Activated CD4-positive, alpha-beta T cell treated with anti-CD3 and anti-CD28 coated beads for 36 hours (primary cell): ENCODE measurements around the gene RARG. TPM values are rescaled to one million over a fixed set of nuclear protein-coding genes. Genes with fewer than 3 reads are reported as not detected.
"Not testable (repeated sequence)": the region's sequence is repeated elsewhere in the genome, so short reads cannot be mapped to it uniquely, and the experiment has no call there.

Experiments used
- ATAC-seq: fragments of 200-7000 bp; cut with Tn5 transposase; one replicate; pipeline ENCODE4 v1.10.0; 2021; ENCODE audit warnings: mild to moderate bottlenecking, moderate library complexity
- CTCF ChIA-PET: fragments of 350-600 bp; sonication (Branson Sonifier 250); formaldehyde crosslinking; loops from one replicate; lab custom pipeline; 2021; ENCODE audit warnings: antibody characterized with exemption; lab: Charles Lee
- POLR2A ChIA-PET: fragments of 350-600 bp; sonication (Branson Sonifier 250); formaldehyde crosslinking; loops from one replicate; lab custom pipeline; 2021; ENCODE audit warnings: antibody characterized with exemption, inconsistent platforms; lab: Charles Lee
- DNase-seq: peaks from one replicate; pipeline ENCODE4 v3.0.0-alpha.2; 2020
- H3K27ac Mint-ChIP-seq: one replicate; pipeline ENCODE4 v1.8.0; 2021; ENCODE audit warnings: mixed read lengths
- H3K27me3 Mint-ChIP-seq: one replicate; pipeline ENCODE4 v1.8.0; 2021; ENCODE audit warnings: mixed read lengths
- H3K36me3 Mint-ChIP-seq: one replicate; pipeline ENCODE4 v1.8.0; 2021; ENCODE audit warnings: low read depth, mixed read lengths
- H3K4me1 Mint-ChIP-seq: one replicate; pipeline ENCODE4 v1.8.0; 2021; ENCODE audit warnings: mixed read lengths
- H3K4me3 Mint-ChIP-seq: one replicate; pipeline ENCODE4 v1.8.0; 2021; ENCODE audit warnings: mild to moderate bottlenecking, moderate library complexity, mixed read lengths
- H3K9me3 Mint-ChIP-seq: one replicate; pipeline ENCODE4 v1.8.0; 2021; ENCODE audit warnings: low read depth, mixed read lengths
- intact Hi-C, 2 experiments: fragments of 100-400 bp; cut with DNase I in 1 of 2; cut with micrococcal nuclease in 1 of 2; formaldehyde crosslinking; loops; one replicate each; pipeline versions ENCODE4 v1.14.2 to v1.15.1; 2022 to 2024; cut with DNase I, micrococcal nuclease
- total RNA-seq, 2 experiments: library from RNA; stranded (reverse); gene quantifications; one replicate each; pipeline ENCODE4 v1.2.3, GENCODE V29; 2021

Gene RARG
- total RNA-seq, 2 experiments from 2014 or later: 20.0 to 21.6 TPM

DNA sequence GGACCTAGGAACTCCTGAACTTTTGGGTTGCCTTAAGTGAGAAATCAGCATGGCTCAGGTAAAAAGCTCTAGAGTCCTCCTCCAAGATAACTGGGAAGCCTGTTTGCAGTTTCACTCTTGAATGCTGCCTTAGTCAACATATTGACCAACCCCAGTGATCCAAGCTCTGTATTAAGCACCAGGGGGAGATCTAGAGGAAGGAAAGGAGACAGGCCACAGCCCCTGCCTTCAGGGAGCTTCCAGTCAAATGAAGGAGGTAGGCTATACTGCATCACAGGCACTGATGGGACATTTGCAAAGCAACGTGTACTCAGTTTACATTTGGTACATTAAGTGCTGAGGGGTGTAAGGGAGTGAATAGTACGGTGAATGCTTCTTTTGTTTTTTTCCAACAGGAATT, 50.1 kb downstream of the RARG start:
- Mint-ChIP-seq H3K4me3 (peak overlapping the region; percentile 98), H3K27ac (peak overlapping the region; percentile 95), H3K27me3 (no peaks in the 10 kb centered on the region), H3K36me3 (peaks cover 39% of the 10 kb centered on the region), H3K4me1 (peaks cover 57% of the 10 kb centered on the region), H3K9me3 (no peaks in the 10 kb centered on the region)
- DNase-seq: no peak
- intact Hi-C loops: loop anchor here in 1 of 2 experiments (2.0 to 5.0 kb wide), 2 partner anchors 19 to 545 kb away; partner anchors contain the start of gene CALCOCO1
- ChIA-PET CTCF (interaction anchor here (0.7 to 3.0 kb wide), 16 partner anchors 10 to 446 kb away, joined by 3 to 16 read pairs (median 3); partner anchors contain the start of genes AAAS and MYG1), POLR2A (interaction anchor here (0.6 to 2.3 kb wide), 6 partner anchors 13 to 113 kb away, joined by 3 to 13 read pairs (median 4); partner anchors contain the start of genes ESPL1 and PFDN5)
- ATAC-seq: no peak

GRCh38 chr12:53180931-53181645, 50.9 kb downstream of the RARG start:
- Mint-ChIP-seq H3K9me3 (no peaks in the 10 kb centered on the region), H3K4me3 (peak overlapping the region; percentile 98), H3K36me3 (peaks cover 34% of the 10 kb centered on the region), H3K4me1 (peaks cover 57% of the 10 kb centered on the region), H3K27me3 (no peaks in the 10 kb centered on the region), H3K27ac (peak overlapping the region; percentile 95)
- POLR2A ChIA-PET: interaction anchor here (0.7 to 2.3 kb wide), 15 partner anchors 9 to 199 kb away, joined by 3 to 13 read pairs (median 4); partner anchors contain the start of genes AAAS, EIF4B, ESPL1 and PFDN5
- peak; percentile 63 for ATAC-seq
- CTCF ChIA-PET: interaction anchor here (0.7 to 3.0 kb wide), 21 partner anchors 9 to 164 kb away, joined by 3 to 16 read pairs (median 4); partner anchors contain the start of genes AAAS and MYG1
- peak; percentile 90 for DNase-seq
- intact Hi-C loops: loop anchor here (1.0 to 5.0 kb wide), 20 partner anchors 19 to 546 kb away; partner anchors contain the start of genes AAAS (in 2 of the 2), EIF4B (in 2 of the 2), SPRYD3 (in 2 of the 2) and ATF7 (in 1 of the 2)

DNA sequence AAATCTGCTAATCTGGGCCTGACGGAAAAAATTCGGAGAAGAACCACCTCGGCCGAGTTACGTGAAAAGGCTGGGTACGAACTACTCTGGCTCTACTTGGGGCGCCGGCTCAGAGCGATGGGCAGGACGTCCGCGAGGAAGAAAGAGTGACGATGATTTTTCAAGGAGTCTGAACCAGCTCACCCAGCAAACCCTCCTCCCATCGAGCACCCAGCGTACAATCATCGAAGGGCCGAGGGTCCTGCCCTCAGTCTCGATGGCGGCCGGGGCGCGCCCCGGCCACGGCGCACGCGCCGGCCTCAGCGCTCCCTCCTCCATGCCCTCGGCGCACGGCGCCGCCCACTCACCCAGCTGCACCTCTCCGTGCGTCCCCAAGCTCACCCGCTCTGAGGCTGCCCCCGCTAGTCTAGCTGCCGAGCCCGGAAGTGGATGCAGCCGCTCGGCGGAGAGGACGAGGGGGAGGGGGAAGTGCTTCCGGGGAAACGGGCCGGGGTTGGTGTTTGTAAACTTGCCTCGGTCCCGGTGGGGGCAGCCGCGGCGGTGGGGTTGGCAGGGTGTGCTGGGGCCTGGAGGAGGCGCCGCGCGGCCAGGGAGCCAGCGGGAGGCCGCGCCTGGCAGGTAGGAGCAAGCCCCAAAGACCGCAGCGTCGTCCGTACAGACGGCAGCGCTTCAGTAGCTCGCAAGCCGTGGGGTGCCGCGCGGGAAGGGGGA, 51.6 kb downstream of the RARG start, which contains the start of the genes CSAD and ZNF740:
Gene CSAD (minus strand): TSS at position 706 of the 711 bp plus-strand sequence. CDS start 7,455 bp downstream, outside the sequence.
Gene ZNF740 (plus strand): TSS at position 503 of the 711 bp plus-strand sequence. CDS start 1,262 bp downstream, outside the sequence.
- CTCF ChIA-PET: interaction anchor here (0.7 to 3.0 kb wide), 18 partner anchors 10 to 165 kb away, joined by 3 to 16 read pairs (median 4); partner anchors contain the start of genes AAAS, ESPL1 and MYG1
- H3K4me1 Mint-ChIP-seq: peaks cover 60% of the 10 kb centered on the region
- H3K27me3 Mint-ChIP-seq: no peaks in the 10 kb centered on the region
- peak within 1 kb of the TSS; percentile 98 for H3K27ac Mint-ChIP-seq
- POLR2A ChIA-PET: interaction anchor here (0.6 to 2.3 kb wide), 14 partner anchors 10 to 705 kb away, joined by 3 to 13 read pairs (median 4); partner anchors contain the start of genes AAAS, EIF4B, ESPL1 and PFDN5
- DNase-seq: peak; percentile 99
- H3K36me3 Mint-ChIP-seq: peaks cover 29% of the 10 kb centered on the region
- H3K9me3 Mint-ChIP-seq: no peaks in the 10 kb centered on the region
- intact Hi-C loops: loop anchor here (1.0 to 5.0 kb wide), 20 partner anchors 20 to 547 kb away; partner anchors contain the start of genes AAAS (in 2 of the 2), EIF4B (in 2 of the 2), SPRYD3 (in 2 of the 2) and ATF7 (in 1 of the 2)
- H3K4me3 Mint-ChIP-seq: peak within 1 kb of the TSS; percentile 98
- ATAC-seq: peak; percentile 94

GRCh38 chr12:53179687-53180219, 52.3 kb downstream of the RARG start:
- H3K27ac Mint-ChIP-seq: peak overlapping the region; percentile 98
- intact Hi-C loops: loop anchor here (1.0 to 5.0 kb wide), 20 partner anchors 20 to 548 kb away; partner anchors contain the start of genes AAAS (in 2 of the 2), EIF4B (in 2 of the 2), SPRYD3 (in 2 of the 2) and ATF7 (in 1 of the 2)
- H3K36me3 Mint-ChIP-seq: peaks cover 25% of the 10 kb centered on the region
- DNase-seq (no peak), ATAC-seq (peak; percentile 4)
- H3K4me1 Mint-ChIP-seq: peaks cover 55% of the 10 kb centered on the region
- H3K9me3 Mint-ChIP-seq: no peaks in the 10 kb centered on the region
- CTCF ChIA-PET: interaction anchor here (0.8 to 3.8 kb wide), 10 partner anchors 10 to 141 kb away, joined by 3 to 18 read pairs (median 5); partner anchors contain the start of genes AAAS and ESPL1
- H3K4me3 Mint-ChIP-seq: peak overlapping the region; percentile 98
- no peaks in the 10 kb centered on the region for H3K27me3 Mint-ChIP-seq
- POLR2A ChIA-PET: interaction anchor here (1.2 to 2.3 kb wide), 6 partner anchors 10 to 200 kb away, joined by 3 to 13 read pairs (median 5); partner anchors contain the start of genes AAAS, ESPL1 and SP1

DNA sequence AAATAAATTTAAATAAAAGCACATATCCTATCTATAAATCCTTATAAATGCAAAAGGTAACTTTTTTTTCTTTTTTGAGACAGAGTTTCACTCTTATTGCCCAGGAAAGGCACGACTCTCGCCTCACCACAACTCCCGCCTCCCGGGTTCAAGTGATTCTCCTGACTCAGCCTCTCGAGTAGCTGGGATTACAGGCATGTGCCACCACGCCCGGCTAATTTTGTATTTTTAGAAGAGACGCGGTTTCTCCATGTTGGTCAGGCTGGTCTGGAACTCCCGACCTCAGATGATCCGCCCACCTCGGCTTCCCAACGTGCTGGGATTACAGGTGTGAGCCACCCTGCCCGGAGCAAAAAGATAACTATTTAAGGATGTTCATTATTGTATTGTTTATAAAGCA, 53.2 kb downstream of the RARG start:
- intact Hi-C loops, DNase-seq, H3K27me3 Mint-ChIP-seq, POLR2A ChIA-PET, H3K9me3 Mint-ChIP-seq, ATAC-seq: not testable (repeated sequence)
- Mint-ChIP-seq H3K36me3 (peaks cover 21% of the 10 kb centered on the region), H3K27ac (peak overlapping the region; percentile 98), H3K4me1 (peaks cover 47% of the 10 kb centered on the region), H3K4me3 (peak overlapping the region; percentile 98)
- CTCF ChIA-PET: interaction anchor here (0.6 to 3.8 kb wide), 4 partner anchors 19 to 76 kb away, joined by 3 to 18 read pairs (median 3); no protein-coding TSS in a partner anchor

DNA sequence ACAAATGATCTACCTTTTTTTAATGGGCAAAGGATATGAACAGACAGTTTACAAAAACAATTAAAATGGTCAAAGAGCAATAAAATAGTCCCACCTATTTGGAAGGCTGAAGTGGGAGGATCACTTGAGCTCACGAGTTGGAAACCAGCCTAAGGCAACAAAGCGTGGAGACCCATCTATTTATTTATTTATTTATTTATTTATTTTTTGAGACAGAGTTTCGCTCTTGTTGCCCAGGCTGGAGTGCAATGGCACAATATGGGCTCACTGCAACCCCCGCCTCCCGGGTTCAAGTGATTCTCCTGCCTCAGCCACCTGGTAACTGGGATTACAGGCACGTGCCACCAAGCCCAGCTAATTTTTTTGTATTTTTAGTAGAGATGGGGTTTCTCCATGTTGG, 54.6 kb downstream of the RARG start:
- CTCF ChIA-PET: interaction anchor here (0.6 to 3.8 kb wide), 5 partner anchors 10 to 565 kb away, joined by 3 to 18 read pairs (median 4); partner anchors contain the start of gene TARBP2
- H3K9me3 Mint-ChIP-seq, H3K4me3 Mint-ChIP-seq, intact Hi-C loops, H3K27me3 Mint-ChIP-seq, DNase-seq, POLR2A ChIA-PET, ATAC-seq: not testable (repeated sequence)
- Mint-ChIP-seq H3K27ac (peak overlapping the region; percentile 37), H3K4me1 (peaks cover 34% of the 10 kb centered on the region), H3K36me3 (peaks cover 13% of the 10 kb centered on the region)

- Mint-ChIP-seq H3K27ac (no peak overlapping the region), H3K4me1 (peaks cover 27% of the 10 kb centered on the region), H3K36me3 (peaks cover 6% of the 10 kb centered on the region), H3K27me3 (no peaks in the 10 kb centered on the region), H3K4me3 (no peak overlapping the region), H3K9me3 (no peaks in the 10 kb centered on the region)
- DNase-seq (no peak), ATAC-seq (no peak)
- POLR2A ChIA-PET: no interaction called here
- CTCF ChIA-PET: interaction anchor here (0.6 to 3.8 kb wide), 6 partner anchors 10 to 333 kb away, joined by 3 to 18 read pairs (median 4); no protein-coding TSS in a partner anchor
- intact Hi-C loops: no loop called here
Observed at GRCh38 chr12:53176750-53177149, 55.3 kb downstream of the RARG start.

GRCh38 chr12:53174881-53175491, 57.0 kb downstream of the RARG start:
- Mint-ChIP-seq H3K4me1 (peaks cover 19% of the 10 kb centered on the region), H3K27me3 (no peaks in the 10 kb centered on the region), H3K9me3 (no peaks in the 10 kb centered on the region), H3K4me3 (no peak overlapping the region), H3K27ac (no peak overlapping the region), H3K36me3 (peaks cover 4% of the 10 kb centered on the region)
- DNase-seq (no peak), ATAC-seq (no peak)
- ChIA-PET CTCF (interaction anchor here (0.6 to 1.3 kb wide), 4 partner anchors 23 to 113 kb away, joined by 3 to 4 read pairs (median 3); no protein-coding TSS in a partner anchor), POLR2A (no interaction called here)
- intact Hi-C loops: no loop called here

DNA sequence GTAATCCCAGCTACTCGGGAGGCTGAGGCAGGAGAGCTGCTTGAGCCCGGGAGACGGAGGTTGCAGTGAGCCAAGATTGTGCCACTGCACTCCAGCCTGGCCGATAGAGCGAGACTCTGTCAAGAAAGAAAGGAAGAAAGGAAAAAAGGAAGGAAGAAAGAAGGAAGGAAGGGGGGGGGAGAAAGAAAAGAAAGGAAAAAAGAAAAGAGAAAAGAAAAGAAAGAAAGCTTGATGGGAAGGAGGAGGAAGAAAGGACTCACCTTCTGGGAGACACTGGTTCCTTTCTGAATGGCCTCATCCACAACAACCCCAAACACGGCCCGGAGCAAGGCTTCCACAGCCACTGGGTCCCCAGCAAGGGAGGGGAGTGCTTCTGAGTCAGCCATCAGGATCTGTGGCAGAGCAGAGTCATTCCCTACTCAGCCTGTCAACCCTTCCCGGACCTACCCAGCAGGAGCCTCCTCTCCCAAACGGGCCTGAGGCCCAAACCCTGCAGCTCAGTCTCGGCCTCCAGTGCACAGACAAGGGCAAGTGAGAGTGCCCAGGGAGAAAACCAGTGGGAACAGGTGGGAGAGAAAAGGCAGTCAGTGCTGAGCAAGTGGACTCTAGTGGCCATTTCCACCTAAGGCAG, 58.8 kb downstream of the RARG start:
- POLR2A ChIA-PET: no interaction called here
- no peak overlapping the region for H3K4me3 Mint-ChIP-seq
- peaks cover 7% of the 10 kb centered on the region for H3K4me1 Mint-ChIP-seq
- no peak for DNase-seq
- peaks cover 9% of the 10 kb centered on the region for H3K36me3 Mint-ChIP-seq
- H3K27ac Mint-ChIP-seq: no peak overlapping the region
- no peaks in the 10 kb centered on the region for H3K27me3 Mint-ChIP-seq
- ATAC-seq: no peak
- CTCF ChIA-PET: interaction anchor here (1.0 kb wide), 1 partner anchor 14 kb away, joined by 4 read pairs; no protein-coding TSS in a partner anchor
- intact Hi-C loops: no loop called here
- no peaks in the 10 kb centered on the region for H3K9me3 Mint-ChIP-seq
